Measurements from ENCODE around the gene WDR35.
A peak's percentile ranks its signal among the peaks of the same experiment; 100 is the strongest.

The WDR35 gene

DNA sequence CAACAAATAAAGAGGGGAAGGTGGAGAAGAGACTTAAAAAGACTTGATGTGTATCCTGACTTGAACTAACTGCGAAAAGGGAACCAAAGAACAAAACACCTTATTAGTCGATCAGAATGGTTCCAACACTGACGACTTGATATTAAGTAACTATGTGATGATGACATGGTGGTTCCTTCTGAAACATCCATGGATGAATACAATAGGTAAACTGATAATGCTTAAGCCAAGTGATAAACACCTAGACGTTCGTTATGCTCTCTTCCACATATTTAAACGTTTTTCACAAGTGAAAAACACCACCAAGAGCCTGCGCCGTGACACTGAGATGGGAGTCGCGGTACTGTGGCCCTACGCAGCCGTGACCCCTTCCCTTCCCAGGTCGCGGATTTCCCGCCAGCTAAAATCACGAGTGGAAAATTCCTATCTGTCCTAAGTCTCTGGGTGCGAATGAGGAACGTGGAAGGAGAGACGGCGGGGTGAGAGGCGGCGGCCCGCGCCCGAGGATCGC, 88.9 kb downstream of the WDR35 start:
- Histone ChIP-seq H3K4me1 (ENCODE audit: control insufficient read depth in 1 of 2, insufficient read depth in 1 of 2, low read depth in 1 of 2, low read length in 1 of 2) (peaks cover 43 to 45% of the 10 kb centered on the region in 2 experiments), H3K4me3 (ENCODE audit: low read depth in 1 of 2, low read length in 1 of 2) (peak overlapping the region; percentile 72 to 84), H3K9me3 (no peaks in the 10 kb centered on the region), H3K27me3 (peaks cover 15% of the 10 kb centered on the region), H3K36me3 (no peaks in the 10 kb centered on the region), H3K27ac (peak overlapping the region; percentile 94)
- TF ChIP-seq, protein P1, sequence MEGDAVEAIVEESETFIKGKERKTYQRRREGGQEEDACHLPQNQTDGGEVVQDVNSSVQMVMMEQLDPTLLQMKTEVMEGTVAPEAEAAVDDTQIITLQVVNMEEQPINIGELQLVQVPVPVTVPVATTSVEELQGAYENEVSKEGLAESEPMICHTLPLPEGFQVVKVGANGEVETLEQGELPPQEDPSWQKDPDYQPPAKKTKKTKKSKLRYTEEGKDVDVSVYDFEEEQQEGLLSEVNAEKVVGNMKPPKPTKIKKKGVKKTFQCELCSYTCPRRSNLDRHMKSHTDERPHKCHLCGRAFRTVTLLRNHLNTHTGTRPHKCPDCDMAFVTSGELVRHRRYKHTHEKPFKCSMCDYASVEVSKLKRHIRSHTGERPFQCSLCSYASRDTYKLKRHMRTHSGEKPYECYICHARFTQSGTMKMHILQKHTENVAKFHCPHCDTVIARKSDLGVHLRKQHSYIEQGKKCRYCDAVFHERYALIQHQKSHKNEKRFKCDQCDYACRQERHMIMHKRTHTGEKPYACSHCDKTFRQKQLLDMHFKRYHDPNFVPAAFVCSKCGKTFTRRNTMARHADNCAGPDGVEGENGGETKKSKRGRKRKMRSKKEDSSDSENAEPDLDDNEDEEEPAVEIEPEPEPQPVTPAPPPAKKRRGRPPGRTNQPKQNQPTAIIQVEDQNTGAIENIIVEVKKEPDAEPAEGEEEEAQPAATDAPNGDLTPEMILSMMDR (IDR thresholded peaks at IDR 0.05) = no peak

DNA sequence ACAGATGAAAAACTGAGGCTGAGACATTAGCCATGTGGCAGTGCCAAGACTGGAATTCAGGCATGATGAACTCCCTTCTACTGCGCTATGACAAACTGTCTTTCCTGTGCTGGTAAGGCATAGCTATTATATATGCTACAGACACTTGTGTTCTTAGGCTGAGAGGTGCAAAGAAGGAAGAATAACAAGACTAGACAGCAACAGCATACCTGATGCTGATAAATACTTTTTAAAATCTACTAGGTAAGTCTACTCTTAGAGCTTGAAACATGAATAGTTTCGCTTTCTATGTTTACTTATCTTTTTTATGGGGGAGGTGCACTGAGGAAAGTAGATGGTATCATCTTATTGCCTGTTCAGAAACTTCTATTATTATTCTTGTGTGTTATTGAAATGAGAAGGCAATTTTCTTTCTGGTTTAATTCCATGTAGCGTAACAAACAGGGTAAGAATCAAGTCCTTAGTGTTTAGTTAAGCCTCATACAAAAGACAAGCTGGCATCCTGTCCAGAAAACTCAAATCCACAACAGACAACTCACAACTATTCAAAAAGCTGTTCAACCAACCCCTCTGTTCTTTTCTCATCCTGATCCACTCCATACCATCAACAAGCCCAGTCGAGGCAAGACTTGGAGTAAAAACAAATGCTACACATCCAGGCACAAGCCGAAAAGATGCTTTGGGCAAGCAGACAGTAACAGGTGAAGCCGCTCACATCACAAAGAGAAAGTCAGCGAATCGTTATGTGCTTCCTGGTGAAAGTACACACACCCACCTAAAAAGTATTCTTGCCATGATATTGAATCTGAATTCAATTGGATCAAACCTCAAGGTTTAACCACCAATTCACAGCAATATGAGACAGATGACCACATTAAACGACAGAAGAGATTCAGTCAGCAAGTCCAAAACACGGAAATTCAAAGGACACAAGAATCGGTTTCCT, 89.6 kb downstream of the WDR35 start:
- Histone ChIP-seq H3K27ac (peak overlapping the region; percentile 94), H3K4me3 (ENCODE audit: low read depth in 1 of 2, low read length in 1 of 2) (peak overlapping the region; percentile 72 to 84), H3K27me3 (peaks cover 11% of the 10 kb centered on the region), H3K36me3 (no peaks in the 10 kb centered on the region), H3K9me3 (no peaks in the 10 kb centered on the region), H3K4me1 (ENCODE audit: control insufficient read depth in 1 of 2, insufficient read depth in 1 of 2, low read depth in 1 of 2, low read length in 1 of 2) (peaks cover 43 to 45% of the 10 kb centered on the region in 2 experiments)
- TF ChIP-seq, protein P1 (IDR thresholded peaks at IDR 0.05) = no peak

DNA sequence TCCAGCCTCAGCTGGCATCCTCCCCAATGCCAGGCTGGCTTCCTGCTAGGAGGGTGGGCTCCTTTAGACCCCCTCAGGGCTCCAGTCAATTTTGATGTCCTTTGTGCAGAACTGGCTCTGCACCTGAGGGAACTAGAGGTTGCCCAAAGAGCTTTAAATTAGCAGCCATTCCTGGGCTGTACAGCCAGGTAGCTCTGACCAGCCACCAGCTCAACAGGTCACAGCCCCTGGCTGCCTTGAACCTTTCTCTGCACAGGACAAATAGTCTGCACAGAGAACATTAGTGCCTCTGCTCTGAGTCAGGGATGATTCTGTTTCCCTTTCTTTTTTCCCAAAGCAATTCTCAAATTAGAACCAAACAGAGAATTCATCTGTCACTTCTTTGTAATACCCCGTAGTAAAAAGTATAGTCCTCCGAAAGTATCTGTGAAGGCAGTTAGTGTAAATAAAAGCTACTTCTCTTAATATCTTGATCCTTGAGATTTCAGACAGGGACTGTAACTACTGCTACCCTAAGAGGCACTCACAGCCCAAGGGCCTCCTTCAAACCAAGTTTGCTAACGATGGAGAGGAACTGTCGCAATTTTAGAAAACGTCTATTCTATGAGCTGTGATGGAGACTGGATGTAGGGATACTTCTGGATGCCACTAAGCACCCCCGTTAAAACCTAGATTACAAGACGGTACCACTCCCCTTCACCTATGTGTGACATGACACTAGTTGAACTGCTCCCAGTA, 91.1 kb downstream of the WDR35 start:
- Histone ChIP-seq H3K4me3 (ENCODE audit: low read depth in 1 of 2, low read length in 1 of 2) (no peak overlapping the region), H3K36me3 (no peaks in the 10 kb centered on the region), H3K27ac (peak overlapping the region; percentile 53), H3K9me3 (no peaks in the 10 kb centered on the region), H3K4me1 (ENCODE audit: control insufficient read depth in 1 of 2, insufficient read depth in 1 of 2, low read depth in 1 of 2, low read length in 1 of 2) (peaks cover 43 to 45% of the 10 kb centered on the region in 2 experiments), H3K27me3 (no peaks in the 10 kb centered on the region)
- TF ChIP-seq, protein P1 (IDR thresholded peaks at IDR 0.05) = no peak

DNA sequence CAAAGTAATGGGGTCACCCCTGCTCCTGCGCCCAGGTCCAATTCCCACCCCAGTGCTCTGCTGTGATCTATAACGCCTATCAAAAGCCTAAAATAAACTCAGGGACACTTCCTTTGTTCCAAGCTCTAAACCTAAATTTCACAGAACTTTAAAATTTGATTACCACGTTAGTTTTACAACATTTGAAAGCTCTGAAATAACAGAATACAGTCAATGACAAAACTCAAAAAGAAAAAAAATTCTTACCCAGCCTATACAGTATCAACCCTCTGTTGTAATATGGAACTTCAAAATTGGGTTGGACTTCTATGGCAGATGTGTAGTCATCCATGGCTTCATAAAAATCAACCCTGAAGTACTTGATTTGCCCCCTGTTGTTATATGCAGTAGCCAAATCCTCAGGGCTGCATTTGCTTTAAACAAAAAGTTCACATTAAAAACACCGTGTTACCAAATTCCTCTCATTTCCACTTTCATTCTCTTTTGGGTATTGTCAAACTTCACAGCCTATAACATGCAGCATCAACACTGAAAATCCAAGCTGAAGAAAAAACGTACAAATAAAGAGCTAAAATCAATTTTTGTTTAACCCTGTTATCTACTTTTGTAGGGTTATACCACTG, 92.2 kb downstream of the WDR35 start:
- H3K4me3 ChIP-seq (ENCODE audit: low read depth in 1 of 2, low read length in 1 of 2) = no peak overlapping the region
- peak overlapping the region; percentile 53 for H3K27ac ChIP-seq
- no peaks in the 10 kb centered on the region for H3K36me3 ChIP-seq
- H3K4me1 ChIP-seq (ENCODE audit: control insufficient read depth in 1 of 2, insufficient read depth in 1 of 2, low read depth in 1 of 2, low read length in 1 of 2) = peaks cover 42 to 45% of the 10 kb centered on the region in 2 experiments
- TF ChIP-seq, protein P1 (IDR thresholded peaks at IDR 0.05) = no peak
- no peaks in the 10 kb centered on the region for H3K27me3 ChIP-seq
- no peaks in the 10 kb centered on the region for H3K9me3 ChIP-seq

DNA sequence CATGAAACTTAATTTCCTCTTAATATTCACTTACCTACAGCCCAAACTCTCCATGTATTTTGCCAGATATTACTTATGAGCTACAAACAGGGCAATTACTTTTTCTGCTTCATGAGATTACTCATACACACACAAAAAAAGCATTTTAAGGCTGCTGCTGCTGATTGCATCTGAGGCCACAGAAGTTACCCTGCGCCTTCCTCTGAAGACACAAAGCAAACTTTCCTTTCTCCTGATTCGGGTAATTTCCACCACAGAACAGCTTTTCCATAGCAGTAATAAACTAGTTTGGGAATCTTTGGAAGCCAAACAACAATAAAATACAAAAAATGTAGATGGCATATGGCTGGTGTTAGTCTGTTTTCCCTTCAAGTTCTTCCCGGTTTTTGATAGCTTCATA, 94.4 kb downstream of the WDR35 start:
- H3K27me3 ChIP-seq = no peaks in the 10 kb centered on the region
- H3K4me1 ChIP-seq (ENCODE audit: control insufficient read depth in 1 of 2, insufficient read depth in 1 of 2, low read depth in 1 of 2, low read length in 1 of 2) = peaks cover 49 to 56% of the 10 kb centered on the region in 2 experiments
- H3K9me3 ChIP-seq = no peaks in the 10 kb centered on the region
- no peaks in the 10 kb centered on the region for H3K36me3 ChIP-seq
- TF ChIP-seq, protein P1 (IDR thresholded peaks at IDR 0.05) = no peak
- no peak overlapping the region for H3K4me3 ChIP-seq (ENCODE audit: low read depth in 1 of 2, low read length in 1 of 2)
- no peak overlapping the region for H3K27ac ChIP-seq
